ENCODE measurements around the gene NRARP.

The NRARP gene, protein sequence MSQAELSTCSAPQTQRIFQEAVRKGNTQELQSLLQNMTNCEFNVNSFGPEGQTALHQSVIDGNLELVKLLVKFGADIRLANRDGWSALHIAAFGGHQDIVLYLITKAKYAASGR

GRCh38 chr9:137302118-137302448 is at the start of gene NRARP:
TSS of gene NRARP (minus strand) at chr9:137302271. CDS start at chr9:137301928, 343 bp downstream.
- H3K27ac ChIP-seq (ENCODE audit: poor library complexity, severe bottlenecking), result peak within 1 kb of the TSS; percentile 32
- H3K4me3 ChIP-seq (ENCODE audit: severe bottlenecking), result peak within 1 kb of the TSS; percentile 44
- no peak for TF ChIP-seq CTCF (IDR thresholded peaks at IDR 0.05; ENCODE audit: poor library complexity, severe bottlenecking)
- no peaks in the 10 kb centered on the region for H3K36me3 ChIP-seq (ENCODE audit: low read depth)
- peaks cover 4% of the 10 kb centered on the region for H3K27me3 ChIP-seq (ENCODE audit: insufficient read depth, poor library complexity, severe bottlenecking)
- ATAC-seq (ENCODE audit: low read depth) (peak; percentile 26), DNase-seq (ENCODE audit: low spot score) (peak; percentile 91)
- no peaks in the 10 kb centered on the region for H3K9me3 ChIP-seq (ENCODE audit: severe bottlenecking)
- peaks cover 14% of the 10 kb centered on the region for H3K4me1 ChIP-seq (ENCODE audit: insufficient read depth, poor library complexity, severe bottlenecking)

DNA sequence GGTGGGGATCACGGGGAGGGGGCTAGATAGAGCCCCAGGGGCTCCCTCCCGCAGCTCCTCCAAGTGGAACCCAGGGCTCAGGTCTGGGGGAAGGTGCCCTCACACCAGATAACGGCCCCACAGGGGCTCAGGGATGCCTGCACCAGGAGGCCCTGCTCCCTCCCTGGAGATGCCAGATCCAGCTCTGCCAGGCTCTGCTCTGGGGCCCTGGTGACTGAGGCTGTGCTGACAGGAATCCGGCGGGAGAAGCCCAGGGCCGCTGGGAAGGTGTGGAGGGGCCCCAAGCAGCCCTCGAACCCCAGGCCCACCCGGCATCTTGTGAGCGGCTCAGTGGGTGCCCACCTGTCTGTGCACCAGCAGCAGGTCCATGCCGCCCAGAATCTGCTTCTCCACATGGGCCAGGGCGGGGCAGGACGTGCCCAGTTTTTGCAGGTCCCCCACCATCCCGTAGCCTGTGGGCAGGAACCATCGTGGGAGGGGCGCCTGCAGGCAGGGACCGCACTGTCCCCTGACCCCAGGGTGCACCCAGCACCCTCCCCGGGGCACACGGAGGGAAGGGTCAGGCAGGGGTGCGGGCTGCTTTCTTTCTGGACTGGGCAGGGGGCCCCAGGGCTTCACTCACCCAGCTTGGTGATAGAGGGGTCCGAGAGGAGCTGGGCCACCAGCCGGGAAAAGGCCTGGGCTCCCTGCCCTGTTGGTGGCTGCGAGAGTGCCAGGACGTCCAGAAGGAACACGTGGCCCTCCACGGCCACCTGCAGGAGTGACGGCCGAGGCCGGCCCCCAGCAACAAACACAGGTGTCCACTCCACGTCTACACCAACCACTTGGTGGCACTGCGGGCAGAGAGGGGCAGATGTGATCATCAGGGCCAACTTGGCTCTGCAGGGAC is 48.9 kb upstream of the NRARP start:
- H3K9me3 ChIP-seq (ENCODE audit: severe bottlenecking), result peaks cover 5% of the 10 kb centered on the region

DNA sequence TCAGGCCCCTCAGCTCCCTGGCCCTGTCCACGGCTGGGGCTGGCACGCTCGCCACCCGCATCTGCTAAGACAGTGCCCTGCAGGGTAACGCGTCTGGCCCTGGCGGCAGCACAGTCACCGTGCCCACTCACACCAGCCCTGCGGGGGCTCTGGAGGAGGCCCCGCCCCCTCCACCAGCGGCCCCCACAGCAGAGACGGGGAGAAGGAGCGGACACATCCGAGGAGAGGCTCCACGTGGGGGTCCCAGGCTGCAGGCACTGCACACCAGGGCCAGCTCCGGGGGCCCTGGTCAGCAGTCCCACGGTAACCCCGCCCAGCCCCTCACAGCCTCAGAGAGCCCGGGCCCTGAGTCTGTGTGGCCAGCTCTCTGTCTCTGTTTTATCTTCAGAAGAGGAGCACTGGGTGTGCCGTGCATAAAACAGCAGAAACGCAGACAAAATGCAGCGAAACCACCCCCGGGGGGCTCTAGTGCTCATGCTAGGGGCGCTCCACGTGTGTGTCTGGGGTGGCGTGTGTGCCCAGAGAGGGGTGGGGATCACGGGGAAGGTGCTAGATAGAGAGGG is 47.5 kb upstream of the NRARP start:
- Histone ChIP-seq H3K9me3 (ENCODE audit: severe bottlenecking) (no peaks in the 10 kb centered on the region), H3K4me1 (ENCODE audit: insufficient read depth, poor library complexity, severe bottlenecking) (no peaks in the 10 kb centered on the region), H3K4me3 (ENCODE audit: severe bottlenecking) (no peak overlapping the region), H3K27me3 (ENCODE audit: insufficient read depth, poor library complexity, severe bottlenecking) (no peaks in the 10 kb centered on the region), H3K27ac (ENCODE audit: poor library complexity, severe bottlenecking) (no peak overlapping the region), H3K36me3 (ENCODE audit: low read depth) (no peaks in the 10 kb centered on the region)
- DNase-seq (ENCODE audit: low spot score) (no peak), ATAC-seq (ENCODE audit: low read depth) (no peak)
- no peak for TF ChIP-seq CTCF (IDR thresholded peaks at IDR 0.05; ENCODE audit: poor library complexity, severe bottlenecking)

More for the DNA sequence above, 48.9 kb upstream of the NRARP start:
- Histone ChIP-seq H3K27ac (ENCODE audit: poor library complexity, severe bottlenecking) (no peak overlapping the region), H3K4me1 (ENCODE audit: insufficient read depth, poor library complexity, severe bottlenecking) (no peaks in the 10 kb centered on the region), H3K27me3 (ENCODE audit: insufficient read depth, poor library complexity, severe bottlenecking) (no peaks in the 10 kb centered on the region), H3K36me3 (ENCODE audit: low read depth) (no peaks in the 10 kb centered on the region), H3K4me3 (ENCODE audit: severe bottlenecking) (no peak overlapping the region)
- ATAC-seq (ENCODE audit: low read depth) (no peak; the same call in 2 of the 3 replicates), DNase-seq (ENCODE audit: low spot score) (no peak)
- no peak for TF ChIP-seq CTCF (IDR thresholded peaks at IDR 0.05; ENCODE audit: poor library complexity, severe bottlenecking)

DNA sequence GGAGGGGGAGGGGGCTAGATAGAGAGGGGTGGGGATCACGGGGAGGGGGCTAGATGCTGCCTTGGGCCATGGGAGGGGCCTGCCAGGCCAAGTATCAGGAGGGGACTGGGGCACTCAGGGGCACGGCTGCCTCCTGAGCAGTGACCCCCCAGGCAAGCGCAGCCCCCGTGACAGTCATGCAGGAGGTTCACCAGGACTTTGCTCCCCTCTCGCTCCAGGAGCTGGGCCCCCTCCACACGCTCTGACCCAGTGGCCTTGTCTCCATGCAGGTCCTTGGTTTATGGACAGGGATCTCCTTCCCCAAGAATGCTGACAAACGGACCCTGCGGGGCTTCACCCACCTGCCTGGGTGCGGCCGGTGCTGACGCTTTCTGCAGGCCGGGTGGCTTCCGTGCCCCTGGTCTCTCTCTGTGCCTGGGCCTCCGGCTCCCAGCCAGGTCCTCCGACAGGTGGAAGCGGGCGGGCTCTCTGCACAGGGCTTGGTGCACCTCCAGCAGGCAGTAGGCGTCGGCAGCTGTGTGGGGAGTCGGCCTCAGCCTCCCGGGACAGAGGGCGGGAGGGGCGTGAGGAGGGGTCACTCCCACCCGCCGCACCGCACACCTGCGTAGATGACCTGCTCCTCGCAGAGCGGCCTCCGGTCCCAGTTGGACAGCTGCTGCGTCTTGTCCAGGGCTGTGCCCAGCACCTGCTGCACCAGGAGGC is 46.8 kb upstream of the NRARP start:
- ATAC-seq (ENCODE audit: low read depth) (no peak), DNase-seq (ENCODE audit: low spot score) (no peak)
- H3K36me3 ChIP-seq (ENCODE audit: low read depth), result no peaks in the 10 kb centered on the region
- H3K4me3 ChIP-seq (ENCODE audit: severe bottlenecking), result no peak overlapping the region
- no peaks in the 10 kb centered on the region for H3K9me3 ChIP-seq (ENCODE audit: severe bottlenecking)
- H3K27ac ChIP-seq (ENCODE audit: poor library complexity, severe bottlenecking), result no peak overlapping the region
- no peaks in the 10 kb centered on the region for H3K27me3 ChIP-seq (ENCODE audit: insufficient read depth, poor library complexity, severe bottlenecking)
- TF ChIP-seq CTCF (IDR thresholded peaks at IDR 0.05; ENCODE audit: poor library complexity, severe bottlenecking), result no peak
- no peaks in the 10 kb centered on the region for H3K4me1 ChIP-seq (ENCODE audit: insufficient read depth, poor library complexity, severe bottlenecking)

Measured in RWPE2 (cell line).